NT2/D1 (cell line): Measurements from ENCODE around the gene BCOR.

Source experiments
- DNase-seq: peaks from one replicate; pipeline ENCODE4 v3.0.0-alpha.2; 2011; ENCODE audit warnings: low read depth, low spot score
- H3K27me3 ChIP-seq: 2 replicates; pipeline ENCODE4 v1.6.0; 2011; ENCODE audit warnings: mild to moderate bottlenecking; ENCODE audit not compliant: insufficient read length, insufficient read depth
- H3K36me3 ChIP-seq: 2 replicates; pipeline ENCODE4 v1.6.1; 2011; ENCODE audit warnings: mild to moderate bottlenecking, low read length, mixed read lengths; ENCODE audit not compliant: insufficient read depth, insufficient read length
- H3K4me1 ChIP-seq: 2 replicates; pipeline ENCODE4 v1.5.1; 2011; ENCODE audit not compliant: insufficient read depth, insufficient read length
- H3K4me3 ChIP-seq: 2 replicates; pipeline ENCODE4 v1.5.1; 2011; ENCODE audit warnings: low read depth; ENCODE audit not compliant: insufficient read length
- H3K9ac ChIP-seq: 2 replicates; pipeline ENCODE4 v1.6.0; 2011; ENCODE audit warnings: low read depth; ENCODE audit not compliant: insufficient read length
- H3K9me3 ChIP-seq: 2 replicates; pipeline ENCODE4 v1.5.1; 2011; ENCODE audit warnings: mild to moderate bottlenecking, low read length; ENCODE audit not compliant: insufficient read depth
- SUZ12 ChIP-seq: IDR thresholded peaks from 2 replicates; pipeline ENCODE4 v1.6.1; 2011; ENCODE audit not compliant: insufficient read length, insufficient read depth; ENCODE audit errors: extremely low read depth
- YY1 ChIP-seq: IDR thresholded peaks from 2 replicates; pipeline ENCODE4 v1.6.1; 2011; ENCODE audit not compliant: insufficient read length, insufficient read depth
- ZNF274 ChIP-seq: IDR thresholded peaks from 2 replicates; pipeline ENCODE4 v1.6.1; 2011; ENCODE audit warnings: mild to moderate bottlenecking, low read depth, low read length

BCOR gene

DNA sequence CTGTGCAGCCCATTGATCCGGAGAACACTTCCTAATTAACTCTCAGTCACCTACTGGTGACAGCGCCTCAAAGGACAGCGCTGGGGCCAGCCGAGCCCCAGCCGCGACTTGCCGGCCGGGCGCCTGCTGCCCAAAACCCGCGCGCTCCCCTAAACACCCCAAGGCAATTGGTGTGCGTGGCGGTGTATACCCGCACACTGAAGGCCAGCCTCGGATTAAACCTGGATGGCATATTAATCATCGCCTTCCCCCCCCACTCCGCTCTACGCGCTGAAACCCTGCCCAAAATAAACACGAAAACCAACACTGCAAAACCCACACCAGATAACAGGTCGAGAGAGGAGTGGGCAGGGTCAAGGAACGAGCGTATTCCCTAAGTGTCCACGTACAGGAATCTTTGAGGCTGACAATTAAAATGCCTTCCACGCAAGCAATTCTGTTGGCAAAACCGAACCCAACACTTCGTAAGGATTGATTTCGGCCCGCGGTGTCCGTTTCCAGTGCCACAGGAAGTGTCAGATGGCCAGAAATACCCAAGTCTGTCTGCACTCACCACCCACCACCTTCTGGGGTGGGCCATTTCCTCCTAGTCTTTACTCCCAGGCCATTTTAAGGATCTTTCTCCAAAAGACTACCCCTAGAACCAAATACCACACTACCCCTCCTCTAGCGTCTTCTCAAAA, 2.7 kb downstream of the BCOR start:
- H3K4me3 ChIP-seq = peak overlapping the region; percentile 78
- H3K9ac ChIP-seq = peak overlapping the region; percentile 72
- no peaks in the 10 kb centered on the region for H3K9me3 ChIP-seq

DNA sequence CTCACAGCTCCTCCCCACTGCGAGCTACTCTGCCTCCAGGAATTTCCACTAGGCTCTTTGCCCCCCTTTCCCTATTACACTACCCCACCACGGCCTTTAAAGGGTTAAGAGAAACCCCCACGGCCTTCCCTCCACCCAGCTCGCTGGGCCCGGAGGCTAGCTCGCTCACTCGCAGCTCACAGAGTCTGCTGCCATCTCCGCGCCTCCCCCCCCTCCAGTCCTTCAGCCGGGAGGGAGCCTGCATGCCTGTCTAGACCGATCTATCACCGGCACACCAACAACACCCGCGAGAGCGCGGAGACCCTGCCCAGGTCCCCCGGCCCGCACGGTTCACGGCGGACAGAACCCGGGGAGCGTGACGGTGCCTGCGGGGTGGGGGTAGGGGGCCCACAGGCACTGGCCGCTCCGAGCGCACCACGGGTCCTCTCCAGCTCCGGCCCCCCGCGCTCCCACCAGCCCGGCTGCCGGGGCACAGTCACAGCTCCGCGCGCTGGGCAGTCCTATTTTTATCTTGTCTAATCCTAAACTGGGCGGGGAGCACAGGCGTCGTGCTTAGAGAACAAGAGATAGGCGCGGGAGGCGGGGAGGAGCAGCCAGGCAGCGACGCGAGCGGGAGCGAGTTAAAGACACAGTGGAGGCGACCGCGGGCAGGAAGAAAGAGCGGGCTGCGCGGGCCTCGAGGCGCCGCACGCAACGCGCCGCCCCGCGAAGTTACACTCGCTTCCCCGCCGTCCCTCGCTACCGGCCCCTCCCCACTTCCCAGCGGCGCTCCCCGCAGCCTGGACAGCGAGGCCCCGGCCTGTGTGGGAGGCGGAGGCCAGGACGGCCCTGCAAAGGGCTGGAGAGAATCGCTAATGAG, 3.5 kb downstream of the BCOR start:
- H3K36me3 ChIP-seq = no peaks in the 10 kb centered on the region
- peaks cover 5% of the 10 kb centered on the region for H3K27me3 ChIP-seq
- H3K9ac ChIP-seq = peak overlapping the region; percentile 72
- H3K9me3 ChIP-seq = no peaks in the 10 kb centered on the region
- DNase-seq = no peak
- peaks cover 2% of the 10 kb centered on the region for H3K4me1 ChIP-seq
- no peak for TF ChIP-seq SUZ12
- no peak for TF ChIP-seq ZNF274
- TF ChIP-seq YY1 = no peak
- H3K4me3 ChIP-seq = peak overlapping the region; percentile 78

More for the DNA sequence above, 2.7 kb downstream of the BCOR start:
- no peak for DNase-seq
- TF ChIP-seq YY1 (no peak), ZNF274 (no peak), SUZ12 (no peak)
- peaks cover 10% of the 10 kb centered on the region for H3K27me3 ChIP-seq
- no peaks in the 10 kb centered on the region for H3K36me3 ChIP-seq
- no peaks in the 10 kb centered on the region for H3K4me1 ChIP-seq

GRCh38 chrX:40093586-40093985, 4.2 kb downstream of the BCOR start:
- TF ChIP-seq ZNF274 = no peak
- H3K27me3 ChIP-seq = peaks cover 5% of the 10 kb centered on the region
- H3K9ac ChIP-seq = peak overlapping the region; percentile 72
- no peaks in the 10 kb centered on the region for H3K36me3 ChIP-seq
- no peaks in the 10 kb centered on the region for H3K9me3 ChIP-seq
- H3K4me1 ChIP-seq = peaks cover 4% of the 10 kb centered on the region
- H3K4me3 ChIP-seq = peak overlapping the region; percentile 78
- no peak for DNase-seq

DNA sequence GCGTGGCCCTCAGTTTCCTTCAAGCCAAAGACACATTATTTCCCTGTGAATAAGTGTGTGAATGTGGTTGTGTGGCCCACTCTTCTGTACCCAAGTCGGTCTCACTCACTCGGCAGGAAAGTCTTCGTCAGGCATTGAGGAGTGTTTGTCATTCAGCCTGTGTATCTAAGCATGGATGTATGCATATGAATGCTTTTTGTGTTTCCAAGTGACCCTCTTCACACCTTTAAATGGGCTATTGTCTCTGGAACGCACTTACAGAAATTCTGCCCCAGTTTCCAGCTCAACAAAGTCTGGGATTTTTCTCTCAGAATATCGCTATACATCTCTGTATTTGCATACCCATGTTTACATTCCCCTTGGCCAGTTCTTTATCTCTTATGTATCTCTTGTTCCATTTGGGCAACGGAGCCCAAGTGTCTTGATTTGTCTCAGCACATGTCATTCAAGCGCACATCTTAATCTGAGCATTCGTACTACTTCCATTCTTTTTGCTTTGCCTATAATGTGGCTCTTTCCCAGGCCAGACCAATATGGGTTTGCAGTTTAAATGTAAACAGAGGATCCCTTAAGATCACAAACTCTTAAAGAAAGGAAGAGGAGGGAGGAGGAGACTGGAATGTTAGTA, 4.8 kb downstream of the BCOR start:
- H3K9ac ChIP-seq = peak overlapping the region; percentile 77
- no peak for DNase-seq
- peaks cover 5% of the 10 kb centered on the region for H3K27me3 ChIP-seq
- TF ChIP-seq SUZ12 (no peak), YY1 (no peak), ZNF274 (no peak)
- no peaks in the 10 kb centered on the region for H3K9me3 ChIP-seq
- H3K36me3 ChIP-seq = no peaks in the 10 kb centered on the region
- H3K4me3 ChIP-seq = peak overlapping the region; percentile 78
- peaks cover 4% of the 10 kb centered on the region for H3K4me1 ChIP-seq

GRCh38 chrX:40091691-40092421, 5.9 kb downstream of the BCOR start:
- H3K27me3 ChIP-seq = peaks cover 12% of the 10 kb centered on the region
- no peaks in the 10 kb centered on the region for H3K9me3 ChIP-seq
- H3K9ac ChIP-seq = peak overlapping the region; percentile 77
- peaks cover 3% of the 10 kb centered on the region for H3K36me3 ChIP-seq
- H3K4me1 ChIP-seq = peaks cover 6% of the 10 kb centered on the region
- DNase-seq = no peak
- TF ChIP-seq ZNF274 (no peak), YY1 (no peak), SUZ12 (no peak)
- H3K4me3 ChIP-seq = peak overlapping the region; percentile 78

GRCh38 chrX:40090961-40091360, 6.8 kb downstream of the BCOR start:
- no peak for DNase-seq
- Histone ChIP-seq H3K36me3 (peaks cover 9% of the 10 kb centered on the region), H3K9me3 (no peaks in the 10 kb centered on the region), H3K4me1 (peaks cover 8% of the 10 kb centered on the region), H3K27me3 (peaks cover 18% of the 10 kb centered on the region), H3K9ac (peak overlapping the region; percentile 77), H3K4me3 (peak overlapping the region; percentile 78)
- no peak for TF ChIP-seq ZNF274
- TF ChIP-seq YY1 = no peak
- no peak for TF ChIP-seq SUZ12
